ENCODE results near the gene HK2.
A peak's percentile ranks its signal among the peaks of the same experiment; 100 is the strongest.
"Not testable (repeated sequence)": the region's sequence is repeated elsewhere in the genome, so short reads cannot be mapped to it uniquely, and the experiment has no call there.

The HK2 gene

GRCh38 chr2:74834792-74835755 lies 1.1 kb downstream of the HK2 start:
- peak; percentile 89 for DNase-seq (ENCODE audit: low read depth, low spot score)

- DNase-seq (ENCODE audit: low read depth, low spot score): peak; percentile 53
Observed at GRCh38 chr2:74835831-74836674, 2.1 kb downstream of the HK2 start.

- DNase-seq (ENCODE audit: low read depth, low spot score): peak; percentile 38
Observed at GRCh38 chr2:74836675-74837401, 2.9 kb downstream of the HK2 start.

GRCh38 chr2:74841641-74842040 lies 7.7 kb downstream of the HK2 start:
- no peak for DNase-seq (ENCODE audit: low read depth, low spot score)

GRCh38 chr2:74843433-74843832 lies 9.5 kb downstream of the HK2 start:
- peak; percentile 33 for DNase-seq (ENCODE audit: low read depth, low spot score)

GRCh38 chr2:74843899-74844298 lies 10.0 kb downstream of the HK2 start:
- DNase-seq (ENCODE audit: low read depth, low spot score): peak; percentile 65

GRCh38 chr2:74844752-74845151 lies 10.8 kb downstream of the HK2 start:
- DNase-seq (ENCODE audit: low read depth, low spot score): no peak

- peak; percentile 80 for DNase-seq (ENCODE audit: low read depth, low spot score)
Observed at GRCh38 chr2:74845217-74845751, 11.4 kb downstream of the HK2 start.

GRCh38 chr2:74845991-74846390 lies 12.1 kb downstream of the HK2 start:
- no peak for DNase-seq (ENCODE audit: low read depth, low spot score)

GRCh38 chr2:74846481-74846880 lies 12.6 kb downstream of the HK2 start:
- no peak for DNase-seq (ENCODE audit: low read depth, low spot score)

GRCh38 chr2:74847070-74847858 lies 13.3 kb downstream of the HK2 start:
- DNase-seq (ENCODE audit: low read depth, low spot score): no peak

GRCh38 chr2:74849228-74849892 lies 15.4 kb downstream of the HK2 start:
- DNase-seq (ENCODE audit: low read depth, low spot score): peak; percentile 19

GRCh38 chr2:74850496-74851190 lies 16.7 kb downstream of the HK2 start:
- DNase-seq (ENCODE audit: low read depth, low spot score): no peak

- no peak for DNase-seq (ENCODE audit: low read depth, low spot score)
Observed at GRCh38 chr2:74851191-74851566, 17.3 kb downstream of the HK2 start.

- DNase-seq (ENCODE audit: low read depth, low spot score): not testable (repeated sequence)
Observed at GRCh38 chr2:74853360-74853759, 19.4 kb downstream of the HK2 start.

- no peak for DNase-seq (ENCODE audit: low read depth, low spot score)
Observed at GRCh38 chr2:74854401-74854800, 20.5 kb downstream of the HK2 start.

GRCh38 chr2:74855114-74855707 lies 21.3 kb downstream of the HK2 start:
- not testable (repeated sequence) for DNase-seq (ENCODE audit: low read depth, low spot score)

- DNase-seq (ENCODE audit: low read depth, low spot score): no peak
Observed at GRCh38 chr2:74856004-74856578, 22.2 kb downstream of the HK2 start.

GRCh38 chr2:74856599-74856998 lies 22.7 kb downstream of the HK2 start:
- DNase-seq (ENCODE audit: low read depth, low spot score): no peak

Data from ELF-1 (cell line).